ENCODE measurements around the gene COL4A6. TPM values are rescaled to one million over a fixed set of nuclear protein-coding genes. Genes with fewer than 3 reads are reported as not detected.

The COL4A6 gene
- total and polyA plus RNA-seq, 9 donors = 3.3 to 32.1 (median 11.7) TPM

DNA sequence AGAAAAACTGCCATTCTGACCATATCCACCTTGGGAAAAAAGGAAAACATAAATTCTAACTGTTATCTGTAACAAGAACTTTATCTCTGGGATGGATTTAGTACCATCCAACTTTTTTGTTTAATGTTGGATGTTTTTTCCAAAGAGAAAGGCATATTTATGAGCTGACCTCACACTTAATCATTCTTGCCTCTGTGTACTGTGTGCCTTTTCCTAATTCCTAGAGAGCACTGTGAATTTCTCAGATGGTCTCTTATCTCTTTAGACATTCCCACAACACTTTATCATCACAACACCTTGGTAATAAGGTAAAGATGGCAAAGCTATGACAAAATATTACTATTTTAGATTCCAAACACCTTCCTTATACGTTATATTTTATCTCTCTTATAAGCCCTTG, 126.2 kb downstream of the COL4A6 start:
- H3K9me3 ChIP-seq = no peaks in the 10 kb centered on the region
- no peaks in the 10 kb centered on the region for H3K27me3 ChIP-seq
- no peak overlapping the region for H3K4me3 ChIP-seq
- no peaks in the 10 kb centered on the region for H3K4me1 ChIP-seq (ENCODE audit: insufficient read depth)
- no peak overlapping the region for H3K27ac ChIP-seq
- 35 to 47% (median 45%) methylated on average over 1 of the region's 1 CpG for WGBS, 3 donors
- TF ChIP-seq EP300 (IDR thresholded peaks at IDR 0.05) = no peak
- intact Hi-C loops (cut with DNase I) = loop anchor here in 1 of 4 donors (5.0 kb wide), 1 partner anchor 350 kb away; no protein-coding TSS in a partner anchor
- no peaks in the 10 kb centered on the region for H3K36me3 ChIP-seq
- DNase-seq = no peak

DNA sequence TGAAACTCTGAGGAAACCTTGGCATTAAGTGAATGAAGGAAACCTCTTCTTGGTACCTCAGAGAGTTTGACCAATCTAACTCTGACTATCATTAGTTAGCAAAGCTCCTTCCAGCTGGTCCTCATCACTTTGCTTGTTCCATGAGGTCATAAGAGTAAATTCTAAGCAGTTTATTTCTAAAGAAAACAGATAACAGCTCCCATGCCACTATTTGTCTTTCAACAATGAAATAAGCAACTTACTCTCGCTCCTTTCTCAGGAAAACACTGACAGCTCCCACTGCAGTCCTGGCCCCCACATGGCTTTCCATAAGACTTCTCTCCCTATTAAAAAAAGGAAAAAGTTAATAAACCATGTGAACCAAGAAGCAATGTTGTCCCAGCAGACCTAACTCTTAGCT, 127.7 kb downstream of the COL4A6 start:
- Histone ChIP-seq H3K4me1 (ENCODE audit: insufficient read depth) (no peaks in the 10 kb centered on the region), H3K4me3 (no peak overlapping the region), H3K27ac (no peak overlapping the region), H3K9me3 (no peaks in the 10 kb centered on the region), H3K27me3 (no peaks in the 10 kb centered on the region), H3K36me3 (no peaks in the 10 kb centered on the region)
- TF ChIP-seq POLR2A (IDR thresholded peaks at IDR 0.05) (no peak), CTCF (IDR thresholded peaks at IDR 0.05) (no peak), EP300 (IDR thresholded peaks at IDR 0.05) (no peak)
- intact Hi-C loops (cut with DNase I) = loop anchor here in 1 of 4 donors (5.0 kb wide), 1 partner anchor 348 kb away; no protein-coding TSS in a partner anchor
- no peak for DNase-seq
- WGBS, 3 donors = 31 to 52% (median 49%) methylated on average over 1 of the region's 1 CpG

GRCh38 chrX:108309144-108309543, 129.1 kb downstream of the COL4A6 start:
- intact Hi-C loops (cut with DNase I) = no loop called here
- no peak for TF ChIP-seq CTCF (IDR thresholded peaks at IDR 0.05)
- TF ChIP-seq POLR2A (IDR thresholded peaks at IDR 0.05) = no peak
- no peak for TF ChIP-seq EP300 (IDR thresholded peaks at IDR 0.05)
- no peaks in the 10 kb centered on the region for H3K9me3 ChIP-seq
- 61 to 75% (median 70%) methylated on average over 4 of the region's 4 CpGs for WGBS, 3 donors
- H3K27me3 ChIP-seq = no peaks in the 10 kb centered on the region
- no peaks in the 10 kb centered on the region for H3K36me3 ChIP-seq
- H3K27ac ChIP-seq = no peak overlapping the region
- no peak overlapping the region for H3K4me3 ChIP-seq
- no peak for DNase-seq
- no peaks in the 10 kb centered on the region for H3K4me1 ChIP-seq (ENCODE audit: insufficient read depth)

DNA sequence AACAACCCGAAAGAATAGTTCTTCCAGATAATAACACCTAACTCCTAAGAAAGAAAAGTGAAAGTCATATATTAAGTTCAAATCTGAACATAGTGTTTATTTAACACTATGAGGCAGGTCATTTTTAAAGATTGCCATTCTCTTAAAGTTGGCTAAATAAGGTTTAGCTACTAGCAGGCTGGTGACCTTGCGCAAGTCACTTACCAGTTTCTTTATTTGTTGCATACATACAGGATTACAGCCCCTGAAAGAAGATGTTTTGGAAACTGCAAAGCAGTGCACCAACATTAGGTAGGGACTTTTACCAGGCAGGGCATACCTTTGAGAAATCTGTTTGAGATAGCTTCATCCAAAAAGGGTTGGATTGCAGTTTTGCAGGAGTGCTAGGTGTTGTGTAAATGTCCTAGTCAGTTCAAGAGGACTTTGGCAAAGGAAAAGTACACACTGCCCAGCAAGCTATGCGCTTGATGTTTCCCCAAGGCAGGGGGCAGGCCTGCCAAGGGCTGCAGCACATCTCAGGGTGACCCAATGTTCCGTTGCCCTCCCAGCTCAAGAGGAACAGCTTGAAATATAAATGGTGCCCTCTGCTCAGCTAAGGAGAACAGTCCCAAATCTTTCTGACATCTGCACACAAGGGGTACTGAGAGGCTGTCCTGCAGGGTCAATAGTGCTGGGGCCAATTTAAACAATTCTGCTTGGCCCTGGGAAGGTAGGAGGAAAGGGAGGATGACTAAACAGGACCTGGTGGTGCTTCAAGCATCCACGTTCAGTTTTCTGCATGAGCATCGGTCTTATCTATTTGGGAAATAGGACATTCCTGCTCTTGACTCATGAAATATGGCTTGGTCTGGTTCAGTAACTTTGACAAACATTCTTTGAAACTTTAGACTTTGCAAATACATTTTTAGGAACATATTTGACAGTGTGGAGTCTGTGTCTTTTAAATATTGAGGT, 130.8 kb downstream of the COL4A6 start:
- H3K27me3 ChIP-seq = no peaks in the 10 kb centered on the region
- no peak overlapping the region for H3K27ac ChIP-seq
- 62 to 70% (median 65%) methylated on average over 6 of the region's 6 CpGs for WGBS, 3 donors
- no peak for TF ChIP-seq POLR2A (IDR thresholded peaks at IDR 0.05)
- TF ChIP-seq EP300 (IDR thresholded peaks at IDR 0.05) = no peak
- TF ChIP-seq CTCF (IDR thresholded peaks at IDR 0.05) = no peak
- no peaks in the 10 kb centered on the region for H3K36me3 ChIP-seq
- H3K9me3 ChIP-seq = no peaks in the 10 kb centered on the region
- intact Hi-C loops (cut with DNase I) = no loop called here
- no peak overlapping the region for H3K4me3 ChIP-seq
- no peaks in the 10 kb centered on the region for H3K4me1 ChIP-seq (ENCODE audit: insufficient read depth)
- DNase-seq = no peak

DNA sequence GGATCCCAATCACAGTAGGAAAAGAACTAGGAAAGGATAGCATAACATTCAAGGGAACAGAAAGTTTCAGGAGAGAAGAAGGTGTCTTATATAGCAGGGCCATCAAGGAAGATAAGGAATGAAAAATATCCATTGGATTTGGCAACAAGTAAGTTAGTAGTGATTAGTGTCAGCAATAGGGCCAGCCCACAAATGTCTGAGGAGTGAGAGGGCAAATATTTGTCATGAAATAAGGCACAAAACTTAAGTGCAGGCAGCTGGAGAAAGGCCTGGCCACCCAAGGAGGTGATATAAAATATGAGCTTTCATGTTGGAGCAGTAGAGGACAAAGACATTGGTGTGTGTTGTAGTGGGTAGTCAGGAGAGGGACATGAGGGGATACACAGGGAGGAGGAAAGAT, 132.1 kb downstream of the COL4A6 start:
- intact Hi-C loops (cut with DNase I) = no loop called here
- DNase-seq = no peak
- no peak overlapping the region for H3K27ac ChIP-seq
- H3K9me3 ChIP-seq = no peaks in the 10 kb centered on the region
- H3K4me1 ChIP-seq (ENCODE audit: insufficient read depth) = no peaks in the 10 kb centered on the region
- no peak for TF ChIP-seq POLR2A (IDR thresholded peaks at IDR 0.05)
- TF ChIP-seq CTCF (IDR thresholded peaks at IDR 0.05) = no peak
- no peak for TF ChIP-seq EP300 (IDR thresholded peaks at IDR 0.05)
- no peaks in the 10 kb centered on the region for H3K36me3 ChIP-seq
- no peak overlapping the region for H3K4me3 ChIP-seq
- no peaks in the 10 kb centered on the region for H3K27me3 ChIP-seq
